HG03066 (cell line): ENCODE measurements around the gene GJC1.

Experiments
- ATAC-seq: cut with Tn5 transposase; IDR thresholded peaks from one replicate; pipeline ENCODE4 v1.9.1; 2021; ENCODE audit warnings: low read depth; ENCODE audit not compliant: unreplicated experiment

GJC1 gene

DNA sequence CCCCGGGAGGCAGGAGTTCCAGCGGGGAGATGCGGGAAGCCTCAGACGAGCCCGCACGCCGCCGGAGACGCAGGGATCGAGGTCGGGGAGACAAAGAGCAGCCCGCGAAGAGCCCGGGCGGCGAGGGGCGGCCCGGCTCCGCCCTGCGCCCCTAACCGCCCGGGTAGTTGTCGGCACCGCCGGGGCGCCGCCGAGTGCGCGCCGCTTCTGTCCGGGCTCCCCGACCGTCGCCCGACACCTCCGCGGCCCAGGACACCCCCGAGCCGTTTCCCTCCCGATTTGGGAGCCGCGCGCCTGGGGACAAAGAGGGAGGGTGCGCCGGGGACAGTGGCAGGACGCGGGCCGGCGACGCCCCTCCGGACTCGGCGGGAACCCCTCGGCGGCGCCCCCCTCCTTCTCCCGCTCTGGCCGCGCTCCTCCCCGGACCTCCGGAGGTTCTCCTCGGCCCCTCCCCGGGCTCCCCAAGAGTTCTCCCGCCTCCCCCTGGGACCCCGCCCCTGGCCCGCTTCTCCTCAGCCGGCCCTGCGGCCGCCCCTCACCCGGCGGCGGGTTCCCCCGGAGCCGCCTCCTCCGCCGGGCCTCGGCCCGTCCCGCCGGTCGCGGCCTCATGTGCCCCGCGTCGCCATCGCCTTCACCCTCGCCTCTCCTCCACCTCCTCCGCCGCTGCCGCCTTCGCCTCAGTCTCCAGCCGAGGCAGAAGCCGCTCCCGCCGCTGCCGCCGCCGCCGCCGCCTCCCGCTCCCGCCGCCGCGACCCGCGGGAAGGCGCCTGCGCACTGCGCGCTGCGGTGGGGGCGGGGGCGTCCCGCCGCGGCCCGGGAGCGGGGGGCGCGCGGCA is at the start of gene GJC1:
TSS of gene GJC1 (minus strand) at position 765 of the 836 bp plus-strand sequence. CDS start 24,470 bp downstream, outside the sequence.
- no peak for ATAC-seq

DNA sequence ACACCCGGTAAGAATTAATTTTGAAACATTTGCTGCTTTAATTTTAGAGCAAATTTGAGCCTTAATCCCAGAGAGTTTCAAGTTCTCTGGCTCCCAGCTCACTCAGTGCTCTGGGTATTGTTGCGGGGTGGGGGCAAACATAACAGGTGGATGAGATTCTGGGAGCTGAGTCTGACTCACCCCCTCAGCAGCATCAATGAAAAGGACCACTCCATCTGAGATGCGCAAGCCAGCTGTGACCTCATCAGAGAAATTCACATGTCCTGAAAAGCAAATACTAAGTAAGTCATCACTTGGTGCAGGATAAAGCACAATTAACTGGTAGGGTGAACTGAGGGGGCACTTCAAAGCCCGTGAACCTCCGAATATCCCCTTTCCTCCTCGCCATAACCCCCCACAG is 49.3 kb upstream of the GJC1 start:
- no peak for ATAC-seq

DNA sequence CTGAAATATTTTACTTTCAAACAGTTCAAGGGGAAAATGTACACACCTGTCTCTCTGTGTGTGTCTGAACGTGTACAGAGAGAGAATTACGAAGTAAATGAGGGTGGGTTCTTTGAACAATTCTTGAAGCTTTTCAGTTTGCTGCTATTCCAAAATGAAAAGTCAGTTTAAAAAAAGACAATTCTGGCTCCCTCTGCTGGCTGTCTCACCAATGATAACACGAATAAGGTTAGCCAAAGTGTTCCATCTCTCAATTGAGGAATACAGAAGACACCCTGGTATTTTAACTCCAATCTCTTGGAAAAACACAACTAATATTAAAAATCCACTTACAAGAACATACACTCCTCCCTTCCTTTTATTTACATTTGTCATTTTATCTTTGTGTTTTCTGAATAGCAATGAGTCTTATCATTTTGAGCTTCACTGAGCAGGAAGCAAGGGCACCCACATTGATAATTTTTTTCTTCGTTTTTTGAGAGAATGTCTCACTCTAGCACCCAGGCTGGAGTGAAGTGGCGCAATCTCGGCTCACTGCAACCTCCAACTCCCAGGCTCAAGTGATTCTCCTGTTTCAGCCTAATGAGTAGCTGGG is 48.6 kb upstream of the GJC1 start:
- no peak for ATAC-seq

DNA sequence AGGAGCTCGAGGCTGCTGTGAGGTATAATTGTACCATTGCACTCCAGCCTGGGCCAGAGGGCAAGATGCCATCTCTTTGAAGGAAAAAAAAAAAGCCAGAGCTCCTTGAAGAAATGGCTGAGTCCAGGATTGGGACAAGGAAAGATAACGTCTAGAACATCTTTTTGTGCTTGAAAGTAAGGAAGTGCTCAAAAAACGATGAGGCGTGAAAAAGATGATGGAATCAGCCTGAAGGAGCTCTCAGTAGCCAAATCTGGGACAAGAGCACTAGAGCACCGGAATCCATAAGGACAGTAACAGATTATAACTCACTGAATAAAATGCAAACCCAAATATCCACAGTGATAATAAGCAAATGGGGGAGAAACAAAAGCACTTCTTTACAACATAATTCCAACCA is 47.0 kb upstream of the GJC1 start:
- ATAC-seq, result no peak

DNA sequence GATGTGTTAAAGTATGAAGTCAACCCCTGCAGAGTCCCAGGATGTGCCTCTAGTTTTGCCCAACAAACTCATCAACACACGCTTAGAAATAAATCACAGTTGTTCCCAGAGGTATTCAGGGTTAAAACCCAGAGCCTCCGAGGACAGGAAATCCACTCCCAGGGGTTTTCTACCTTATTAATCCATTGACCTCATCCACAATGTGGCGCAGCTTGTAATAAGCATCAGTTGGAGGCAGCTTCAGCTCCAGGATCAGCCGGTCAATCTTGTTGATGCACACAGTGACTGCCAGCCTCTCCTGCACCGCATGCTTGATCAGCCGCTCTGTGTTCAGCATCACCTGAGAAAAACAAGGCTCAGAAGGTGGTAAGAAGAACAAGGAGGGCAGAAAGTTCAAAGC is 45.7 kb upstream of the GJC1 start:
- no peak for ATAC-seq

DNA sequence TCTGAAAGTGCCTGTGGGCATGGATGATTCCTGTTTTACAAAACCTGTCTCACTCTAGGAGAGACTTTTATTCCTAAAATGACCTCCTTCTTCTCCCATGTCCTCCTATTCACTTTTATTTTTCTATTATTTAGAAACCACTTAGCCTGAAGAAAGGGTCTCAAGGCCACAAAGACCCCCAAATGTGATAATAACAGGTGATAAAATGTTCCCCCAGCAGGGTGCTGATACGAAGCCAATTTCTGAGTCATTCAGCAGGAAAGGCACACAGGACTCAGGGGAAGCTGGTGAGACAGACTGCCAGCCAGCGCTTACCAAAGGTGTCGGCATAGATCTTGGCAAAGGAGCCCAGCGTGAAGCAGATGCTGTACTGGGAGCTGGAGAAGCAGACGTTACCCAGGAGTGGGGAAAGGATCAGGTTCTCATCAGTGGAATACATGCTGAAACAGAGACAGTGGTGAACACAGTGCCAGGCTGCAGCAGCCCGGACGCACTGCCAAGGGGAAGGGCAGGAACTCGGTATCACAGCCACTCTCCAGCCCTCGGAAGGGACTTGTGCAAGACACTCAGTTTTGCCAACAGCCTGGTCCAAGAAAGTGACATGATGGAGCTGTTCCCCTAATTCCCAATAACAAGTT is 42.2 kb upstream of the GJC1 start:
- no peak for ATAC-seq

DNA sequence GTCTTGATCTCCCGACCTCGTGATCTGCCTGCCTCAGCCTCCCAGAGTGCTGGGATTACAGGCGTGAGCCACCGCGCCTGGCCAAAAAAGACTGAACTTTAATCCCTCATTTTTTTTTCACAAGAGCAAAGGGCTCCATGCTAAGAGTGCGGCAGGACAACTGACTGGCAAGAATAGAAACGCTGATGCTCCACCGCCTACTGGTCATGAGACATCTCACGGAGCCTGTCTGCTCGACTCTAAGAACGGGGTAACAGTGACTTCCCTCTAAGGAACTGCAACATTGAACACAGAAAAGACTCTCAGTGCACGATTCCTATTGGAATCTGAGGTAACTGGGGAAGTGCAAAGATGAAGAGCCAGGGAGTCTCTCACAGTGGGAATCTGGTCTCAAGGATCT is 41.5 kb upstream of the GJC1 start:
- no peak for ATAC-seq

DNA sequence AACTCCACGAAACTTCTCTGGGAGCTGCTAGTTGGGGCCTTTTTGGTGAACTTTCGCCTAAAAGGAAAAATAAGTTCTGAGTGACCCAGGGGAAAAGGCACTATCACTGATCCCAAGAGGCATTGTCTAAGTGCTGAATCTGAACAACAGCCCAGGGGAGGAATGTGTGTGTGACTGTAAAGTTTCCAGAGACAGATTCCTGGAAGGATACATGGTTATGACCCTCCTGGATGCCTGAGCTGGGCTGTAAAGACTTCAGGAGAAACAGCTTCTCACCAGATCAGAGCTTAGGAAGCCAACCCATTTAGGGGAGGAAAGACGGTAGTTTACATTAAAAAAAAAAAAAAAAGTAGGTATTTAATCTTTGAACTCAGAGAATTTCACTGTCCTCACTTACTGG is 37.8 kb upstream of the GJC1 start:
- no peak for ATAC-seq

DNA sequence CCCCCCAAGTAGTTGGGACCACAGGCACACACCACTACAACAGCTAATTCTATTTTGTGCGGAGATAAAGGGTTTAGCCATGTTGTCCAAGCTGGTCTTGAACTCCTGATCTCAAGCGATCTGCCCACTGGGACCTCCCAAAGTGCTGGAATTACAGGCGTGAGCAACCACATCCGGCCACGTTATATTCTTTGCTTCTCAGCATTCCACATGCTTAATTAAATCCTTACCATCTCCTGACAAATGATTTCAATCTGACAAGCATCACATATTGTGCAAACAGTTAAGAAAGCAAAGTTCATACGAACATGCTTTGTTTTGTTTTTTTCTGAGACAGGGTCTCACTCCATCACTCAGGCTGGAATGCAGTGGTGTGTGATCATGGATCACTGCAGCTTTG is 35.8 kb upstream of the GJC1 start:
- ATAC-seq, result no peak

DNA sequence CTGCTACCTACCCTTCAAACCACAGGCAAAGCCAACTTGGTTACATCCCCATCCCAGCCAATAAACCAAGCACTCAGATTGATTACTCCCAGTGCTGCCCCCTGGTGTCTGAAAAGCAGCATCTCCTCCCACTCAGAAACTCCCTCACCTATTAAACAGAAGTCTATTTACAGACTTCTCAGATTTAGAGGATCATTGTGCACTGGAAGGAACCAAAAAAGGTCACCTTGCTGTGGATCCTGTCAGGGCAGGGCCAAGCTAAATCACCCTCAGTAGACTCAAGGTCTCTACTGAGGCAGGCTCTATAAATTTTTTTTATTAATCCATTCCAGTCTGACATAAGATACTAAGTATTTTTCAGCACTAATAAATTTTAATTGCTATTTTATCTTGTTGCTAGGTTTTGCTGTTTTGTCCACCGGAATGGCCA is 35.2 kb upstream of the GJC1 start:
- ATAC-seq, result no peak

DNA sequence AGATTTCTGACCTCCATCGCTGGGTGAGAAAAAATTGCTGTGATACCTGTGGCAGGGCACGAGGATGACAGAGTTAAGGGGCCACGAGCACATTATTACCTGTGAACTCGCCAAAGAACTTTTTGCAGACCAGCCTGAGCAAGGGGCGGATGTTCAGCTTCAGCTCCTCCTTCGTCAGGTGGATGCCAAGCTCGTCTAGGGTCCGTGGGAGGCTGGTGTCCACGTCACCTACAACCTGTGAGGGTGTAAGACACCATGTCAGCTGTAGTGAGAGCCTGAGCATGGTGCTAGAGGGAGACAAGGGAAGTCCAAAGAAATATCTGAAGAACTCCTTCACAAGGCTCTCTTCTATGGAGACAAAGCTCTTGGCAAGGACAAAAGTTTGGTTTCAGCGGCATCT is 34.7 kb upstream of the GJC1 start:
- no peak for ATAC-seq

DNA sequence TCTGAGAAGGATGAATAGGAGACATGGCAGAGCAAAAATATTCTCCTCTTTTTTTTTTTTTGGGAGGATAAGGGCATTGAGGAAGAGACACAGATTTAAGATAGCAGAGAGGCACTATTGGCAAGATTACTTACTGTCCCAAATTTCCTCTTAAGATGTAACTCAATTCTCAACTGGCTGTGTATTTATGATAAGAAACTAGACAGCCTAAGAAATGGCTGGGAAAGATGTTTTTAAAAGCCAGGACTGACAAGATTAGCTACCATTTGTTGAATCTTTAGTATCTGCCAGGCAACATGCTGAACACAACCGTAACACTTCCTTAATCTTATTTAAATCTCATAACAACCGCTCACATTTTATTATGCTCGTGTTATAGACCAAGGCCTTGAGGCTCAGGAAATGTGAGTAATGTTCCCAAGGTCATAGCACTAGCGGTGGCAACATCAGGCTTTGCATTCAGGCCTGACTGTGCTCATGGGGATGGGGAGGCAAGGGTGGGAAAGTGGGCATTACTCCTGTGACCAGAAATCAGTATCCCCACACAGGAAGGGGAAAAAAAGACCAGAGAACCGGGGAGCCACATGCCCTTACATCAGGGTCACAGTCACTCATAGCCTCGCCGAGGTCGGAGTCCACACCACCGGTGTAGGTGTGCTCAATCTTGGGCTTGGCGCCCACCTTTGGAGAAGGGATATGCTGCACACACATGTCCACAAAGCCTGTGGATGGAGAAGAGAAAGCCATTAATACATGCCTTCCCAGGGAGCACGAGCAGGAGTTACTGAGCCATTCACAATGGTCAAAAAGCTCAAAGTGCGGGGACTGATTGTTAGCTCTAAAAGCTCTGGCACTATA is 33.2 kb upstream of the GJC1 start:
- no peak for ATAC-seq

DNA sequence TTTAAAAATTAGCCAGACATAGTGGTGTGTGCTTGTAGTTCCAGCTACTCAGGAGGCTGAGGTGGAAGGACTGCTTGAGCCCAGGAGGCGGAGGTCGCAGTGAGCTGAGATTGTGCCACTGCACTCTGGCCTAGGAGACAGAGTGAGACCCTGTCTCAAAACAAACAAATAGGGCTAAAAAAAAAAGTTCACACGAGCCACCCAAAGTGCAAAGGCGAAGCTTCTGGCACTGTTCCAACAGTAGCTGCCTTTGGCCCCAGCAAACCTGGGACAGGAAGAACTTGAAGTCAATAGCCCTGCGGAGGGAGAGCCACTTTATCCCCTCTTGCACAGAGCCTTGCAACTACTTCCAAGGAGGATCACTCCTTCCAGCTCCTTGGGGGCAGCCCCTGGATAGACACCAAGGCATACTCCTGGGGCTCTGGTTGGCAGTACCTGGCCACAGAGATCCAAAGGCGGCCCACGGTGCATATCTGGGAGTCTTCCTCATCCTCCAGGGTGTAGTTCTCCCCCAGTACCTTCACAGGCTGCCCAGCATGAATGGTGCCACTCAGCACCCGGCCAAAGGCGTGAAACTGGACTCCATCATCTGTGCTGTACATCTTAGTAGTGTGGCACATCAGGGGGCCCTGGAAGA is 32.3 kb upstream of the GJC1 start:
- ATAC-seq, result no peak

DNA sequence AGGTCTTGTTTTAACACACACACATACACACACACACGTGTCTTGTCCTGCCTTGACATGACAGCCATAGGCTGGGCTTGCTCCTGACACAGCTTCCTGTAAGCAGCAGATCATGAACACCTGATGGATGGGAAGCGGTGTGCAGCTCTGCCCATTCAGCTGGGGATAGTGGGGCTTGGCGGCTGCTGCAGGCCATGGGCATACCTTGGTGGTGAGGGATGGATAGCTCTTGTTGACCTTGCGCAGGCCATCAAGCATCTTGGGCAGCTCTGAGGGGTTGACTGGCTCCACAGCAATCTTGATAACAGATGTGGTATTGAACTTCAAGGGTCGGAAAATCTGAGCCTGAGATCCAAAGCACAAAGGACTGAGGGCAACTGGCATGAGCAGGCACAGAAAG is 29.6 kb upstream of the GJC1 start:
- no peak for ATAC-seq

DNA sequence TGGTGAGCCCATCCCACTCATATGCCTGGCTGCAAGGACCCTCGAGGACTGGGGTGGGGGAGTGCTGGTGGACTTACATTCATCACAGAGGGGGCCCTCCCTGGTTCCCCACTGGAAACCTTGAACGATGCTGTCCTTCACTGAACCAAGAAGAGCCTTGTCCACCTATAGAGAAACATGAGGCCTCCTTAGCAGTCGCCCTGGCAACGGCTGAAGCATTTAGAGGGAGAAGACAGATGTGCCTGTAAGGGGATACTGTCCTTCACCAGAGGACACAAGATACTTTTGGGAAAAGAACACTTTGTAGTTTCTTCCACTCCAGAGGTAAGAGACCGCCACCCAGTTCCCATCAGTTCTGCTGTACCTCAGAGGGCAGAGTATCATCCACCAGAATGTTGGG is 24.1 kb upstream of the GJC1 start:
- no peak for ATAC-seq

DNA sequence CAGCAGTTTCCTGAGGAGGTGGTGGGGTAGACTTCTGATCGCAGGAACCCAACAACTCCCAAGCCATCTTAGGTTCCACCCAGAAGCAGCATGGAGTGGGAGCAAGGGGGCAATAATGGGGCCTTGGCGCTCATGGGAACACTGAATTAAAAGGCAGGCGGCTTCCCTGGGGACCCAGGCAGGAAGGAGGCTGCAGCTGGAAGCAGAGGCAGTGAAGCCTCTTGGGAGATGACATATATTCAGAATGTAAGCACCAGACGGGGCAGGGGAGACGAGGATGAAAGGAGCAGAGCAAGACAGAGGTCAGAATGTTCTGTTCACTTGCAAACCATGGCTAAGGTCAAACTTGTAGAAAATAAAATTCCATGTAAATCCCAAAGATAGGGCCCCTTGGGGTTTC is 20.5 kb upstream of the GJC1 start:
- ATAC-seq, result no peak

DNA sequence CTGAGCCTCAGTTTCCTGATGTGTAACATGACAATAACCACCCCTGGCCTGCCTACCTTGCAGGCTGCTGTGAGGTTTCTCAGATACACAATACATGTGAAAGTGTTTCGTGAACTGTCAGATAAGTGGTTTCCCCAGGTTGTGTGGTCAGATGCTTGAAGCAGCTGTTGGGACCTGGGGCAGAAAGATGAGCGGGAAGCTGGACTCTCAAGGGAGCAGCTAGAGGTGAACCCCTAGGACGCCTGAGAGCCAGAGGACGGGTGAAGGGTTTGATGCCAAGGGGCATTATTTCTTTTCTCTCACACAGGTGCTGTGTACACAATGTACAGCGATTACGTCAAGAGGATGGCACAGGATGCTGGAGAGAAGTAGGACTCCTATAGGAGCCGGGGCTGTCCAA is 19.9 kb upstream of the GJC1 start:
- no peak for ATAC-seq

DNA sequence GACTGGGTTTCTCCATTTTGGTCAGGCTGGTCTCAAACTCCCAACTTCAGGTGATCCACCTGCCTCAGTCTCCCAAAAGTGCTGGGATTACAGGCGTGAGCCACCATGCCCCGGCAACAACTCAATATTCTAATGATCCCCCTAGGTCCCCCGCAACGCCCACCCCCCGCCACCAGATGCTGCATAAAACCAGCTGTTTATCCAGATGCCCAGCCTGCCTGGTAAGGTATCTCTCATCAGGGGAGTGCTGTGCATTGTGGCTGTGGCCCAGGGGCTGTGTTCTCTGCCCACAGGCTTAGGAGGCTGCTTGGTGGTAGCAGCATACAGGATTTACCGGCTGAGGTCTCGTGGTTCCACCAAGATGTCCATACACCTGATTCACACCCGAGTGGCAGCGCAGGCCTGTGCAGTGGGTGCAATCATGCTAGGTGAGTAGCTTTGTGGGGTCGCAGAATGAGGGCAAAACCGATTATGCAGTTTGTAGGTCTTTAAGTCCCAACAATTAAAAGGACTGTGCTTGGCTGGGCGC is 18.9 kb upstream of the GJC1 start:
- no peak for ATAC-seq

DNA sequence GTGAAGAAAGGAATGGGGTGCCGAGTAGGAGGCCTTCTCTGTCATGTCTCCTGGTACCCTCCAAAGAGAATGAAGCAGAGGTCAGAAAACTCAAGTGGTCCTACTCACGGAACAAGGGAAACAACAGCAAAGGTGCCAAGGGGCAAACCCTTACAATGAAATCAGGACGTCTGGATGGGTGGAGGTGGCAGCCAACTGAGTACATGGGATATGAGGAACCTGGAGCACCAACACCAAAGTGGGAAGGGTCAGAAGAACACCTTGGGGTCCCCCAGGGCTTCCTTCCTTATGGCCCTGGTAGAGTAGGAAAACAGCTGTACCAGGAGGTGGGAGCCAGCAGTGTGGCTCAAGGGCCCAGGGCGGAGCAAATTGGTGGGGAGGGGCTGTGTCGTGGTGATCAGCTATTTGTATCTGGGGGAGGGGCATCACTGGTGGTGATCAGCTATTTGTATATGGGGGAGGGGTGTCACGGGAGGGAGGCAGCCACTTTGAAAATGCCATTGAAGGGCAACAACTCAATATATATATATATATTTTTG is 18.2 kb upstream of the GJC1 start:
- ATAC-seq, result no peak

DNA sequence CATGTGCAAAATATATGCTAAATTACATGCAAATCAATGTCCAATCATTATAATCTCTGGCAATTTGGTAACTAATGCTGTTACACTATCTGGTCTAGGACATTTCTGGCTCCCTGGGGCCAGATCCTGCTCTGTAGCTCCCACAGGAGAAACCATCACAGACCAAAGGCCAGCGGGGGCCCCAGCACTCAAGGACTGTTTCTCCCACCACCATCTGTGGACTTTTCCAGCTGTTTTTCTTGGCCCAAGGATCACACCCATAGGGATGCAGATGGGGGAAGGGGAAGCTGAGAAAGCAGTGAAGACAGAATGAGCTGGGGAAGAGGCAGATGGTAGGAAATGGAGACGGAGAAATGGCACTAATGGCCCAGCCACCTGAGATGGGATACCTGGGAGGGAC is 17.5 kb upstream of the GJC1 start, which contains the start of gene HIGD1B:
TSS of gene HIGD1B (plus strand) at position 298 of the 400 bp plus-strand sequence. CDS start 270 bp downstream, outside the sequence.
- ATAC-seq, result no peak
